Calu3 (cell line): ENCODE measurements around the gene PARP4. TPM values are rescaled to one million over a fixed set of nuclear protein-coding genes. Genes with fewer than 3 reads are reported as not detected.

ENCODE experiments used
- BruUV-seq: library from RNA; stranded (reverse); fragments of 400-500 nt; replicated peaks from 2 replicates; lab custom pipeline; 2021; lab: Mats Ljungman, UMichigan
- CTCF ChIA-PET: fragments of 300-600 bp; sonication (Branson Sonifier 250); formaldehyde crosslinking; loops from one replicate; lab custom pipeline; 2022; ENCODE audit warnings: antibody characterized with exemption; lab: Charles Lee
- DNase-seq: peaks from one replicate; pipeline ENCODE4 v3.0.0; 2022
- H3K27ac Mint-ChIP-seq: one replicate; pipeline ENCODE4 v1.8.0; 2022; ENCODE audit warnings: mixed read lengths; ENCODE audit not compliant: unreplicated experiment
- H3K27me3 Mint-ChIP-seq: one replicate; pipeline ENCODE4 v1.8.0; 2022; ENCODE audit warnings: mixed read lengths; ENCODE audit not compliant: unreplicated experiment
- H3K36me3 Mint-ChIP-seq: one replicate; pipeline ENCODE4 v1.8.0; 2022; ENCODE audit warnings: mild to moderate bottlenecking, moderate library complexity, mixed read lengths; ENCODE audit not compliant: insufficient read depth, unreplicated experiment
- H3K4me1 Mint-ChIP-seq: one replicate; pipeline ENCODE4 v1.8.0; 2022; ENCODE audit warnings: mild to moderate bottlenecking, low read depth, mixed read lengths; ENCODE audit not compliant: unreplicated experiment
- H3K4me3 Mint-ChIP-seq: one replicate; pipeline ENCODE4 v1.8.0; 2022; ENCODE audit warnings: mild to moderate bottlenecking, low read depth, moderate library complexity, mixed read lengths; ENCODE audit not compliant: unreplicated experiment
- H3K9me3 Mint-ChIP-seq: one replicate; pipeline ENCODE4 v1.8.0; 2022; ENCODE audit warnings: low read depth, mixed read lengths; ENCODE audit not compliant: unreplicated experiment
- intact Hi-C: fragments of 100-400 bp; cut with micrococcal nuclease; formaldehyde crosslinking; loops from one replicate; pipeline ENCODE4 v1.10.0; 2022; ENCODE audit not compliant: unreplicated experiment
- total RNA-seq: library from RNA; stranded (reverse); gene quantifications from 2 replicates; pipeline ENCODE4 v1.2.3, GENCODE V29; 2022
- TF ChIP-seq, protein P1 (sequence below): fragments of 200-600 bp; IDR thresholded peaks from one replicate; pipeline ENCODE4 v1.8.0; 2022; ENCODE audit warnings: antibody characterized with exemption; ENCODE audit not compliant: unreplicated experiment

Gene PARP4
- total RNA-seq, 1 experiment from 2014 or later, result 78.3 TPM

DNA sequence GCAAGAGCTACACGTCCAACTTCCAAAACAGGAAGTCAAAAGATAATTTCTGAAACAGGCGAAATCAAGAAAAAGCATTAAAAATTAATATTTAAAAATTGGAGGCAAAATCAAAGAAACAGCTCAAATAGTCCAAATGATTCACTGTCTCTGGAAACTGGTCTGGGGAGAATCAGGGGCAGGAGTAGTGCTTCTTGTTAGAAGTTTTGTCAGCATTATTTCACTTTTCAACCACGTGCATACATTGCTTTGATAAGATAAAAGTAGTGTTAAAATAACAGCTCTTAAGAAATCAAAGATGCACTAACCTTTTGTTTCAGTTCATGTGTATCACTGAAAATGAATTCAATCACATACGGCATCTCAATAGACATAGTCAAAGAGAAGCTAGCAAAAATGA is 53.8 kb downstream of the PARP4 start:
- CTCF ChIA-PET, result interaction anchor here (1.1 kb wide), 1 partner anchor 407 kb away, joined by 3 read pairs; no protein-coding TSS in a partner anchor
- Mint-ChIP-seq H3K36me3 (peaks cover 25% of the 10 kb centered on the region), H3K4me3 (no peak overlapping the region), H3K9me3 (no peaks in the 10 kb centered on the region), H3K27ac (no peak overlapping the region), H3K4me1 (no peaks in the 10 kb centered on the region), H3K27me3 (no peaks in the 10 kb centered on the region)
- BruUV-seq, result no TSS peak
- TF ChIP-seq, protein P1, sequence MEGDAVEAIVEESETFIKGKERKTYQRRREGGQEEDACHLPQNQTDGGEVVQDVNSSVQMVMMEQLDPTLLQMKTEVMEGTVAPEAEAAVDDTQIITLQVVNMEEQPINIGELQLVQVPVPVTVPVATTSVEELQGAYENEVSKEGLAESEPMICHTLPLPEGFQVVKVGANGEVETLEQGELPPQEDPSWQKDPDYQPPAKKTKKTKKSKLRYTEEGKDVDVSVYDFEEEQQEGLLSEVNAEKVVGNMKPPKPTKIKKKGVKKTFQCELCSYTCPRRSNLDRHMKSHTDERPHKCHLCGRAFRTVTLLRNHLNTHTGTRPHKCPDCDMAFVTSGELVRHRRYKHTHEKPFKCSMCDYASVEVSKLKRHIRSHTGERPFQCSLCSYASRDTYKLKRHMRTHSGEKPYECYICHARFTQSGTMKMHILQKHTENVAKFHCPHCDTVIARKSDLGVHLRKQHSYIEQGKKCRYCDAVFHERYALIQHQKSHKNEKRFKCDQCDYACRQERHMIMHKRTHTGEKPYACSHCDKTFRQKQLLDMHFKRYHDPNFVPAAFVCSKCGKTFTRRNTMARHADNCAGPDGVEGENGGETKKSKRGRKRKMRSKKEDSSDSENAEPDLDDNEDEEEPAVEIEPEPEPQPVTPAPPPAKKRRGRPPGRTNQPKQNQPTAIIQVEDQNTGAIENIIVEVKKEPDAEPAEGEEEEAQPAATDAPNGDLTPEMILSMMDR, result no peak
- DNase-seq, result no peak
- intact Hi-C loops, result no loop called here

DNA sequence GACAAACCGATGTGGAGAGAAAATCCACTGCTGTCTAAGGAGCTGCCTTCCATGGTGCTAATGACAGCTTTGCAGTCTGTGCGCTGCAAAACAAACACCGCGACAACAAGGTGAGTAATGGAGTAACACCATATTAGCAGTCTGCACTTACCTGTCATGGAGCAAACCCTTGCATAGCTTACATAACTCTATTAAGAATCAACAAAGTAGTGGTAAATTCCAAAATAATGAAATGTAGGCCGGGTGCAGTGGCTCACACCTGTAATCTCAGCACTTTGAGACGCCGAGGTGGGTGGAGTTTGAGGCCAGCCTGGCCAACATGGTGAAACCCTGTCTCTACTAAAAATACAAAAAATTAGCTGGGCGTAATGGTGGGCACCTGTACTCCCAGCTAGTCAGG is 56.2 kb downstream of the PARP4 start:
- H3K27me3 Mint-ChIP-seq, result no peaks in the 10 kb centered on the region
- TF ChIP-seq, protein P1, result no peak
- no peaks in the 10 kb centered on the region for H3K9me3 Mint-ChIP-seq
- no peak overlapping the region for H3K27ac Mint-ChIP-seq
- intact Hi-C loops, result no loop called here
- H3K36me3 Mint-ChIP-seq, result peaks cover 27% of the 10 kb centered on the region
- CTCF ChIA-PET, result no interaction called here
- no peak for DNase-seq
- no peak overlapping the region for H3K4me3 Mint-ChIP-seq
- no peaks in the 10 kb centered on the region for H3K4me1 Mint-ChIP-seq
- no TSS peak for BruUV-seq

DNA sequence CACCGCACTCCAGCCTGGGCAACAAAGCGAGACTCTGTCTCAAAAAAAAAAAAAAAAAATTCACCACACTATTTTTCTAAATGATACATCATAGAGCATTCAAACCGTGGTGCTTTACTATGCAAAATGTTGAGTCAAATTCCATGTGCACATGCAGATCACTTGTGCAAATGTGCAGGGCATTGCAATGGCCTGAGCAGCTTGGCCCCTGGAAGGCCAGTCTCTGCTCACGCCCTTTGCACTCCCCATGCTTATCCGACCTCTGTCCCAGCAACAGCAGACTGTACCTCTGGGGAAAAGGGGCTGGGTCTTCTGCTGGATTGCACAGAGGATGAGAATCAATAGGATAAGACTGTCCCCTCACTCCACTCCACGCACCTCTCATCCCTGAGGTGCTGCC is 58.5 kb downstream of the PARP4 start:
- BruUV-seq, result no TSS peak
- Mint-ChIP-seq H3K4me3 (no peak overlapping the region), H3K27me3 (no peaks in the 10 kb centered on the region), H3K9me3 (no peaks in the 10 kb centered on the region), H3K4me1 (no peaks in the 10 kb centered on the region), H3K27ac (no peak overlapping the region), H3K36me3 (peaks cover 40% of the 10 kb centered on the region)
- TF ChIP-seq, protein P1, result no peak
- intact Hi-C loops, result no loop called here
- DNase-seq, result no peak
- CTCF ChIA-PET, result no interaction called here

DNA sequence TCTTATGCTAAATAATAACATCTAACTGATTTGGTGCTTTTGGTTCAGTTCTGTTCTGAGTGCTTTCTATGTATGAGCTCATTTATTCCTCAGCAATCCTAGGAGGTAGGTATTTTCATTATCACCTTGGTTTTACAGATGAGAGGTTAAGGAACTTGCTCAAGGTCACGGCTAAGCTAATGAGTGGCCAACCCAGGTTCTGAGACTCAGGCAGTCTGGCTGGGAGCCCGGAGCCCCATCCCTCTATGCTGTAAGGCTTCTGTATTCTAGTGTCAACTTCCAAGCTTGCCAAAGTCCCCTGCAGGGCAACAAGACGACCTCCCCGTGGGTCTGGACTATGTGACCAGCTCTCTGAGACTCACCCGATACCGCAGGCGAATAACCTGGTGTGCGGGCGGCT is 60.5 kb downstream of the PARP4 start:
- BruUV-seq, result no TSS peak
- Mint-ChIP-seq H3K27me3 (no peaks in the 10 kb centered on the region), H3K4me3 (no peak overlapping the region), H3K4me1 (no peaks in the 10 kb centered on the region), H3K36me3 (peaks cover 39% of the 10 kb centered on the region), H3K9me3 (no peaks in the 10 kb centered on the region), H3K27ac (no peak overlapping the region)
- no peak for DNase-seq
- intact Hi-C loops, result no loop called here
- CTCF ChIA-PET, result no interaction called here
- TF ChIP-seq, protein P1, result no peak
